GM18907 (cell line): ENCODE results near the gene CASZ1.

Experiments
- ATAC-seq: cut with Tn5 transposase; IDR thresholded peaks from one replicate; pipeline ENCODE4 v1.9.1; 2021; ENCODE audit warnings: mild to moderate bottlenecking, moderate library complexity; ENCODE audit not compliant: unreplicated experiment

Gene CASZ1

GRCh38 chr1:10733474-10734366 lies 62.7 kb downstream of the CASZ1 start:
- ATAC-seq, result no peak

- no peak for ATAC-seq
These were observed 65.5 kb downstream of the CASZ1 start for GRCh38 chr1:10730985-10731384.

DNA sequence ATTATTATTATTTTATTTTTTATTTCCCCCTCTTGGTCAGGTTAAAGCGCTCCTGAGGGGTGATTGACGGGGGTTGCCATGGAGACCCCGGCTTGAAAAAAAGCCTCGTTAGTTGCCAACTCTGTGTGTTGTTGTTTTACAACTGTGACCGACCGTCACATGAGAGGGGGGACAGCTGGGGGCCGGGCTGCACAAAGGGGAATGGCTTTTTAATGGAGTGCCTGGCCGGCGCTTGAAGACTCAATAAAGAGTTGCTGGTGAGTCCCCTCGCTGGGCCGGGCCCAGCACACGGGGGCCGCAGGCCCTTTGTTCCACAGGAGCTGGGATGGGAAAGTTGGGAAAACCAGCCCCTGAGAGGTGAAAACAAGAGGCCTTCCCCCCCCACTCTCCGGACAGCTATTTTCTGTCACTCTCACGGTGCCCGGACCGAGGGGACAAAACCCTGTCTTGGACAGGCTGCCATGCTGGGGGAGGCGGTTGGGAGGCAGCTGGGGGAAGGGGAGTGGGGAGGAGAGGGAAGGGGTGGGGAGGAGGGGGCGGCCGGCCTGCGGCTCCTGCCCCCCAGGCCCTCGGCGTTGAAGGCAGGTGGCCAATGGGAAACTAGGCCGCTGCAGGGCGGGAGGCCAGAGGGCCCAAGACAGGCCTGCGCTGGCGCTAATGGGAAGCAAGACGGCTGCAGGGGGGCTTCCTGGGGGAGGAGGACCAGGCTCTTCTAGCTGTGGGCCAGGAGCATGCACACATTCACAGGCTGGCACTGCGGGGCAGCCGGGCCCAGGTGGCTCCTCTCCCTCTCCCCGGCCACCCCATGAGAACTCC lies 67.6 kb downstream of the CASZ1 start:
- no peak for ATAC-seq

DNA sequence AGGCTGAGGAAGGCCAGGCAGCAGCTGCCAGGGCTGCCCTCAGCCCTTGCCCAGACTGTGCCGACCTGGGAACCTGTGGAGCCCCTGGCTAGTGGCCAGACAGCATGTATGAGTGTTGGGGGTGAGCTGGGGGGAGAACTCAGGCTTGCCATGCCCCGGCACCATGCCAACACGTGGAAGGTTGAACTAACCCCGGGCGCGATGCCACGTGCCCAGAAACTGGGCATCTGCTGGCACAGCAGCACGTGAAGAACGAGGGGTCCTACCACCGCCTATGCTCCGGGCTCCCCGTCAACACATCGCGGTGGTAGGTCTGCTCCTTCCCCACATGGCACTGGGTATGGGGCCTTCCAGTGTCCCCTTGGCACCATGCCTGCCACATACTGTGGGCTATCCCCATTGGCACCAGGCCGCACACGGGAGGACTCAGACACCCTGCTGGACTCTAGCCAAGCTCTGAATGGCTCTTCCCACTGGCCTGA lies 68.7 kb downstream of the CASZ1 start:
- ATAC-seq, result no peak

- no peak for ATAC-seq
These were observed 70.1 kb downstream of the CASZ1 start for GRCh38 chr1:10726355-10726754.

DNA sequence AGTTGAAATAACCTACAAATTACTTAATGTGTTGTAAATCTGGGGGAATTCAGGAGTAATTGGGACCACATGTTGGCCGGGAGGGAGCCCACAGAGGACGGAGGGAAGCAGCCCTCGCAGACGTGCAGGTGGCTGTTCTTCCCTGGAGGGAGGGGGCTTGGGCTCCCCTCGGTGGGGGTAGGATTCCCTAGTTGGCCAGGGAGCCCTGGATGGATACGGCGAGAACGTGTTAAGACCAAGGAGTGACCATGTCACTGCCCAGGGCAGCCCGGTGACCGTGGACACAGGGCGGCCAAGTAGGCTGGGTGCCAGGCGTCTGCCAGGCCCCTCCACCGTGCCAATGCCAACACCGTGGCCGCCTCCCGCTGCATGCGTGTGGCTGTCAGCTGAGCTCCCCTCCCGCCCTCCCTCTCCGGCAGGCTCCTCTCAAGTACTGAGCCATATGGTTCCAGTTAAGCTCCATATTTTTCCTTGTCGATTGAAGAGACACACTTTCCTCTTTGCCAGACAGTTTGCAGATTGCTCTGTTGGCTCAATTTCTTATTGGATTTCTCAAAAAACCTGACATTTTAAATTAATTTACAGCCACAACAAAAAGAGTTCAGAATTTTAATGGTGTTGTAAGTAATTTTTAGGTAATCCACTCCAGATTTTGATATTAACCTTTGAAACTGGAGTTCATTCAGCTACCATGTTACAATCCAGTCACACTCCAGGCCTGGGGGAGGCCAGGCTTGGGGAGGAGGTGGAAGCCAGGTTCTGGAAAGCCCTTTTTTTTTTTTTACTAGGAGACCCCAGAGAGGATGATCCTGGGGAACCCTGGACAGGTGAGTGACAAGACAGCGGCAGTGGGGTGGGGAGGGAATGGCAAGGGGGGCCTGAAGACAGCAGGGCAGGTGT lies 71.2 kb downstream of the CASZ1 start:
- no peak for ATAC-seq

- no peak for ATAC-seq
These were observed 71.9 kb downstream of the CASZ1 start for GRCh38 chr1:10724511-10724910.

DNA sequence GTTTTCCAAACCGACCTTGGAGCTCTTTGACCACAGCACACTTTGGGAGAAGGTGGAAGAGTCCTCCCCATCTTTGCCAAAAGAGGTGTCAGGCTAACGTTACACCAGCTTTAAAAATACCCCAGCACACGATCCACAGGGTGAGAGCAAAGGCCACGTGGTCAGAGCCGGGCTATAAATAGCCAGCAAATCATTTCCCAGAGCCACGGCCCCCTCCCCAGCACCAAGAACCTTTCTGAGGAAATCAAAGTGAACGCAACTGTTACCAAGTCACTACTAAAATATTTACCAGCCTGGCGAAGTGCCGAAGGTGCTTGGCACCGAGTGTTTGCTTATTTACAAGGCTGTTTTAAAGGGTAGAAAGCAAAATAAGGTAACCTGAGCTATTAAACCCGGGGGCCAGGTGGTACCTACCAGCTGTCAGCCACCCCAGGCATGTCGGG lies 72.4 kb downstream of the CASZ1 start:
- ATAC-seq, result no peak

- no peak for ATAC-seq
These were observed 73.1 kb downstream of the CASZ1 start for GRCh38 chr1:10723317-10723716.

- ATAC-seq, result no peak
These were observed 73.6 kb downstream of the CASZ1 start for GRCh38 chr1:10722803-10723202.

- ATAC-seq, result no peak
These were observed 74.8 kb downstream of the CASZ1 start for GRCh38 chr1:10721381-10722321.

GRCh38 chr1:10720635-10721034 lies 75.8 kb downstream of the CASZ1 start:
- ATAC-seq, result no peak

- ATAC-seq, result no peak
These were observed 78.4 kb downstream of the CASZ1 start for GRCh38 chr1:10718083-10718415.

- ATAC-seq, result no peak
These were observed 79.0 kb downstream of the CASZ1 start for GRCh38 chr1:10717296-10718082.

DNA sequence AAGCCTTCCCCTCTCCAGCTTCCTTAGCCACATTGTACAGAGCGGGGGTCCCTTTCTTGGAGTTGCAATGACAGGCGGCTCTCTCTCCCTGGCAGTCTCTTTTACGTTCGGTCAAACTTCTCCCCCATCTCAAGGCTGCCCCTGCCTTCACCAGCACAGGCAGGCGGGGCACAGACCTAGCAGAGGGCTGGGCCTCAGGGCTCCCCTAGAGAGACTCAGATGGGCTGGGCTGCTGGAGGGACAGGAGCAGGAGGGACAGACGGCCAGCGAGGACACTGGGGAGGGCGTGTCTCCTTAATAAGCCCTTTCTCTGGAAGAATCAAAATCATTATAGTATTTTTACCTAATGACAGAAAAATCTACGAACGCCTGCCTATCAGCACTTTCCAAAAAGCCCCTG lies 79.6 kb downstream of the CASZ1 start:
- ATAC-seq, result no peak

- ATAC-seq, result no peak
These were observed 81.9 kb downstream of the CASZ1 start for GRCh38 chr1:10714337-10715114.

- no peak for ATAC-seq
These were observed 82.8 kb downstream of the CASZ1 start for GRCh38 chr1:10713614-10714013.
